PFSK-1 (cell line): ENCODE measurements around the gene BCOR.

Experiments
- FOXP2 ChIP-seq: optimal IDR thresholded peaks from 2 replicates; pipeline ENCODE3; 2011; ENCODE audit warnings: borderline replicate concordance, control low read depth, inconsistent platforms; ENCODE audit not compliant: insufficient read depth; ENCODE audit errors: extremely low read length, extremely low read depth
- POLR2AphosphoS5 ChIP-seq: IDR thresholded peaks from 2 replicates; pipeline ENCODE4 v1.6.1; 2012; ENCODE audit warnings: low read depth, mild to moderate bottlenecking, control low read depth, low read length, moderate library complexity
- SIN3A ChIP-seq: IDR thresholded peaks from 2 replicates; pipeline ENCODE4 v1.6.1; 2012; ENCODE audit warnings: mild to moderate bottlenecking, low read length, moderate library complexity, borderline replicate concordance; ENCODE audit not compliant: insufficient read depth
- TAF1 ChIP-seq: IDR thresholded peaks from 2 replicates; pipeline ENCODE4 v1.6.1; 2012; ENCODE audit warnings: low read length, control low read depth, borderline replicate concordance; ENCODE audit not compliant: insufficient read depth
- TF ChIP-seq, protein P1 (sequence below), 2 experiments: IDR thresholded peaks; 2 replicates each; pipeline versions ENCODE4 v1.6.1 to v1.8.0; 2011 to 2012; ENCODE audit warnings: low read depth in 2 of 2, low read length in 2 of 2, control low read depth in 1 of 2, inconsistent platforms in 1 of 2, mild to moderate bottlenecking in 1 of 2, moderate library complexity in 1 of 2; ENCODE audit not compliant: insufficient read depth in 1 of 2

DNA sequence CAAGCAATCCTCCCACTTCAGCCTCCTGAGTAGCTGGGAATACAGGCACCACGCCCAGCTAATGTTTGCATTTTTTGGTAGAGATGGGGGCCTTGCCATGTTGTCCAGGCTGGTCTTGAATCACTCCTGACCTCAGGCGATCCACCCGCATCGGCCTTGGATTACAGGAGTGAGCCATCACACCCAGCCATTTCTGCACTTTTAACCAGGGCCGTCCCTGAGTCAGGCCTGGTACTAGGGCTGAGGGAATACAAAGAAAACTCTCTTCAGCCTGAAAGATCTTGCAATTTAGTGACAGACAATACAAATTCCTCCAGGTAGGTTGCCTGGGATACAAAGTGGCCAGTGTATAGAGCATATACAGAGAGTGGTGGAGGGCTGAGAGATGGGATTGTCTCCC, 65.8 kb downstream of the BCOR start:
- TF ChIP-seq POLR2AphosphoS5 (no peak), SIN3A (no peak), TAF1 (no peak), FOXP2 (no peak)
- TF ChIP-seq, protein P1, sequence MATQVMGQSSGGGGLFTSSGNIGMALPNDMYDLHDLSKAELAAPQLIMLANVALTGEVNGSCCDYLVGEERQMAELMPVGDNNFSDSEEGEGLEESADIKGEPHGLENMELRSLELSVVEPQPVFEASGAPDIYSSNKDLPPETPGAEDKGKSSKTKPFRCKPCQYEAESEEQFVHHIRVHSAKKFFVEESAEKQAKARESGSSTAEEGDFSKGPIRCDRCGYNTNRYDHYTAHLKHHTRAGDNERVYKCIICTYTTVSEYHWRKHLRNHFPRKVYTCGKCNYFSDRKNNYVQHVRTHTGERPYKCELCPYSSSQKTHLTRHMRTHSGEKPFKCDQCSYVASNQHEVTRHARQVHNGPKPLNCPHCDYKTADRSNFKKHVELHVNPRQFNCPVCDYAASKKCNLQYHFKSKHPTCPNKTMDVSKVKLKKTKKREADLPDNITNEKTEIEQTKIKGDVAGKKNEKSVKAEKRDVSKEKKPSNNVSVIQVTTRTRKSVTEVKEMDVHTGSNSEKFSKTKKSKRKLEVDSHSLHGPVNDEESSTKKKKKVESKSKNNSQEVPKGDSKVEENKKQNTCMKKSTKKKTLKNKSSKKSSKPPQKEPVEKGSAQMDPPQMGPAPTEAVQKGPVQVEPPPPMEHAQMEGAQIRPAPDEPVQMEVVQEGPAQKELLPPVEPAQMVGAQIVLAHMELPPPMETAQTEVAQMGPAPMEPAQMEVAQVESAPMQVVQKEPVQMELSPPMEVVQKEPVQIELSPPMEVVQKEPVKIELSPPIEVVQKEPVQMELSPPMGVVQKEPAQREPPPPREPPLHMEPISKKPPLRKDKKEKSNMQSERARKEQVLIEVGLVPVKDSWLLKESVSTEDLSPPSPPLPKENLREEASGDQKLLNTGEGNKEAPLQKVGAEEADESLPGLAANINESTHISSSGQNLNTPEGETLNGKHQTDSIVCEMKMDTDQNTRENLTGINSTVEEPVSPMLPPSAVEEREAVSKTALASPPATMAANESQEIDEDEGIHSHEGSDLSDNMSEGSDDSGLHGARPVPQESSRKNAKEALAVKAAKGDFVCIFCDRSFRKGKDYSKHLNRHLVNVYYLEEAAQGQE (IDR thresholded peaks at IDR 0.05; ENCODE audit: insufficient read depth in 1 of 2, low read depth in 2 of 2, low read length in 2 of 2): no peak
